Activated CD8-positive, alpha-beta memory T cell treated with anti-CD3 and anti-CD28 coated beads for 36 hours (primary cell): ENCODE results near the gene CCL2. TPM values are rescaled to one million over a fixed set of nuclear protein-coding genes. Genes with fewer than 3 reads are reported as not detected.

ENCODE experiments used
- CTCF ChIA-PET: fragments of 350-600 bp; sonication (Branson Sonifier 250); formaldehyde crosslinking; loops from one replicate; lab custom pipeline; 2021; ENCODE audit warnings: antibody characterized with exemption; lab: Charles Lee
- POLR2A ChIA-PET: fragments of 350-600 bp; sonication (Branson Sonifier 250); formaldehyde crosslinking; loops from one replicate; lab custom pipeline; 2021; ENCODE audit warnings: antibody characterized with exemption; lab: Charles Lee
- total RNA-seq, 2 experiments: library from RNA; stranded (reverse); gene quantifications; one replicate each; pipeline ENCODE4 v1.2.3, GENCODE V29; 2021

Gene CCL2
- total RNA-seq, 2 experiments from 2014 or later = not detected

DNA sequence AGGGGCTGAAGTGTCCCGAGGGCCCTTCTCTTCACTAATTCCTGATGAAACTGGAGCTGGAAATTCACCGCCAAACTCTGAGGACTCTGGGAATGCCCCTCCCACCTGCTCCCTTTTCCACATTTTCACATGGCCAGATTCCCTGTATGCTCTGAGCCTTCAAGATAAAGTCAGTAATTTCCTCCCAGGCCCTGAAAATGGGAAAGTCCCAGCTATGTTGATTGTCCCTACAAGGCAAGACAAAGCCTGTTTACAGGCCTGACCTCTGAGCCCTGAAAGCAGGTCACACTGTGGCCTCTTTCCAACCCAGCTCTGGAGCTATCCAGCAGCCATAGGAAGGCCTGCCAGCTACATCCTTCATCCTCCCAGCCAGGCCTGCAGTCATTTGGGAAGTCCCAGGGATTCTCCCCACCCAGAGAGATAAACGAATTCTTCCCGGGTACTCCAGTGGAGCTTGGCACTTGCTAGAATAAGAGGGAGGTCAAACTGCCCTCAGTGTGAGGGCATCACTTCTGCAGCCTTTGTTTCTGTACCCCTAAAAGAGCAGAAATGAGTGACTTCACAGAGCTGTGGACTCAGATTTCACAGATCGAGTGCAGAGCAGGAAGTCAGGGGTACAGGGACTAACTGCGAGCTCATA, 19.6 kb upstream of the CCL2 start:
- POLR2A ChIA-PET = no interaction called here
- CTCF ChIA-PET = no interaction called here

DNA sequence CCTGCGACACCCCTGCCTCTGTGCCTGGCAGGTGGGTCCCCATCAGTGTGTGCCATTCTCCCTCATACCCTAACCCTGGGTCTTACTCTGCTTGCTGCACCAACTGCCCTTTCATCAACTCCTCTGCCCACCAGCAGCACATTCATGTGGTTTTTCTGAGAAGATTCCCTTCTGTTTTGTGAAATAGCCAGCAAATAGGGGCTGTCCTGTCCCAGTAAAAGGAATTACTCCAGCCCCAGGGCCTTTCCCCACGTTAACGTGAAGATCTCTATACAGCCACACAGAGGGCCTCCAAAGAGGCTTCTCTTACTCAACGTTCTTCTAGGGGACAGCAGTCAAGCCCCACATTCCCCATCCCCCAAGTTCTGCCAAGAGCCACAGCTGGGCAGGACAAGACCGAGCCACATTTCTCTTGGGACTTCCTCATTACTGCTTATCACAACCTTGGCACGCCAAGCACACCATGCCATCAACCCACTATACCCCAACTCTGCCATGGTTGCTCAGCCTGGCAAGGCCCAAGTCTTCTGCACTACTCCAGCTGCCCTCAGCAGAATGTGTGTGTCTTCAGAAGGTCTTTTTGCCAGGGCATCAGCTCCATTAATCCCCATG, 18.7 kb upstream of the CCL2 start:
- ChIA-PET POLR2A (no interaction called here), CTCF (no interaction called here)

DNA sequence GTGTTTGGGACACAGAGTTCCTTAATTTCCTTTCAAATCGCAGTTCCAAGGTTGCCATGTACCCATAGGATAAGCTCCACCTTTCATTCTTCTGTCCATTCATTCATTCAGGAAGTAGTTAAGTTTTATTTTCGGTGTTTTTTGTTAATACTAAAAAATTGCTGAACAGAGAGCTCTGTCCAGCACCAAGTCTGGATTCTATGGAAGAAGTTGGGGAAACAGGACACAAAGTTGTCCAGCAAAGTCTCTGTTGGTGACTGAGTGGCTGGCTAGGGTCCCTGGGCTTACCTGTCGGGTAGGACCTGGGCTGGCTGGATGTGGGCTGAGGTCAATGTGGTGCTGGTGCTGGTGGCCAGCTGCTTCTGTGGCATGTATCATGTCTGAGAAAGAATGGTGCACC, 17.6 kb upstream of the CCL2 start:
- POLR2A ChIA-PET = no interaction called here
- CTCF ChIA-PET = no interaction called here

DNA sequence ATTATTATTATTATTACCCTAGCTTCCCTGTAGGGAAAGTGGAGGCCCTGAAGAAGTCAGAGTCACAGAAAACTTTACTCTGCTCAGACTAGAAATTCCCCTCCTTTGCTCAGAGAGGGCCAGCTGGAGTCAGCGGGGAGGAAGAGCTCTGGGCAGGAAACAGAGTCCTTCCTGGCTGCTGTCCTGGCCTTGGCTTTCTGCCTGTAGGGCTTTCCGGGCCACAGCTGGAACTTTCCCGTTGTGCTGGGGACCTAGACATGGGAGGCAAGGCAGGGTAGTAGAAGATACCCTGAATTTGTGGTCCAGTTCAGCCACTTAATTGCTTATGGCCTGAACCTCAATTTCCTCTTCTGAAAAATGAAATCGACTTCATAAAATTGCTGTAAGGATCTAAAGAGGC, 14.0 kb upstream of the CCL2 start:
- CTCF ChIA-PET = no interaction called here
- POLR2A ChIA-PET = no interaction called here

DNA sequence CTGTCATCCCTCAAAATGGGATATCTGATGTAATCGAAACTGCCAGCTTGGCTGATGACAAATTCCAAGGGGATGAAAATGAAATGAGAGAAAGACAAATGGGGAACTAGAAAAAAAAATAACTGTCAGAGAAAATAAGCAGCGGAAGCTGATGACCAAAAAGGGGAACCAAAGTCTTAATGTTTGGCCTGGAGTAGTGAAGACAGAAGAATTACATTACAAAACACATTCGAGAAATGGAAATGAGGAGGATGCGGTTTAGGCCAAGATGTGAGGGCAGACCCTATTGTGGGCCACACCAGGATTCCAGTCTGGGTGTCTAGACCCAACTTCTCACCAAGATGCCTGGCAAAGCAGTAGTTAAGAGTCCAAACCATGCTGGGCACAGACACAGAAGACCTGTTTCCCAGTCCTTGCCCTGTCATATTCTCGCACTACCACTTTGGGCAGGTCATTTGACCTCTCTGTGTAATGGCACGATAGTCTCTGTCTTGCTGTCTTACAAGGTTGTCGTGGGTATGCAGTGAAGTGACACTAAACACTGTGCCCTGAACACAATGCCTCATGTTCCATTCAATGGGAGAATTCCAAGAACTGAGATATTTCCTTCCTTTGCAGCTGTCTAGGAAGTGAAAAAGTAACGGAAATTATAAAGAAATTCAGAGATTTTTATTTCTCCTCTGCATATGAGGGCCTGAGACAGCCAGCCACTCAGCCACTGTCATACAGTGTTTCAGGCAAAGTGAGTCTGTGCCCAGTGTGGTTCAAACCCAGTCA, 12.3 kb upstream of the CCL2 start:
- ChIA-PET POLR2A (no interaction called here), CTCF (no interaction called here)

DNA sequence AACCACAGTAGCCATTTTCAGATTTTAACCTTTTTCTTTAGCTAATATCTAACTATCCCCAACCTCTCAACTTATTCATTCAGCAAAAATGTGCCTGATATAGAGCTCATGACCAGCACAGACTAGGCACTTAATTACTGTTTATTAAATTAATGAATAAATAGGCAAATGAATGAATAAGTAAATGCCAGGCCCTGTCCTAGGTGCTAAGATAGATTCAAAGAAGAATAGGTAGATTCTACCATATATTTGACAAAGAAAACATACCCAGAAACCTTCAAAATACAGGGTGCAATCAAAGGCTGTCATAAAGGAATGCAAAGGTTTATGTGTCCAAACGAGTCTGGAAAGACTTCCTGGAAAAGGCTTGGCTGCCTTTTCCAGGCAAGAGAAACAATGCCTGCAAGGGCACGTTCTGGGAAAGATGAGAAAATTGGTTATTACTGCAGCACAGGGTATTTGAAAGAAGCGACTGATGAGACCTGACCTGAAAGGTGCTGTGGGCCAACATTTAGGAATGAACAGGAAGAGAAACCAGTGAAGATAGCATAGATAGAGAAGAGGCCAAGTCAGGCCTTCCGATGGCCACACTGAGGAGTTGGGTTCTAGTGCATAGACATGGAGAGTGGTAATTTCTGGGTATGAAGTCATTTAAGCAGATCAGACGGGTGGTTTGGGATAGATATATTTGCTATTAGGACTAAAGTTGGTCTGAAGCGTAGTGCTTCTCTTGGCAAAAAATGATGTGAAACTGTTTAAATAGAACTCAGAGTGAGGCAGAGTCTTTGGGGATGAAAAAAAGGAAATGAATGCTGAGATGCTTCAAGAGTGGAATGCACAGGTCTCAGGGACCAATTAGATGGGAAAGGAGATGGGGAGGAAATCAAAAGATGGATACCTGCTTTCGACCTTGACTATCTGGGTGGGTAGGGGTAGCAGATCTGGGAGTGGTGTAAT, 11.4 kb upstream of the CCL2 start:
- ChIA-PET POLR2A (no interaction called here), CTCF (no interaction called here)

DNA sequence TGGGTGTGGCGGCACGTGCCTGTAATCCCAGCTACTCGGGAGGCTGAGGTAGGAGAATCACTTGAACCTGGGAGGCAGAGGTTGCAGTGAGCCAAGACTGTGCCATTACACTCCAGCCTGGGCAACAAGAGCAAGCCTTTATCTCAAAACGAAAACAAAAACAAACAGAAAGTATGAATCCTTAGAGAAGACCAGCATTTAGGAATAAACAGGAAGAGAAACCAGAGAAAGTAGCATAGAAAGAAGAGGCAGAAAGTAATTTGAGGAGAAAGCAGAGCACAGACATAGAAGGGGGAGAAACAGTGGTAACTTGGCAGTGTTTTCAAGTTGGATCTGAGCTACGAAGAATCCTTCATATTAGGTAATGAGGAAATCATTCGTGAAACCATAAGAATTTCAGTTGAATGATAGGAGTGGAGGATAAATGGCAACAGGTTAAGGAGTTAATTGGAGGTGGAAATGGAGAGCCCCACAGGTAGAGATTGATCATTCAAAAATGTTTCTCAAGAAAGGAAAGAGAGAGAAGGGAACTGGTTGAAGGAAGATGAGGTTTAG, 9.7 kb upstream of the CCL2 start:
- POLR2A ChIA-PET = no interaction called here
- CTCF ChIA-PET = no interaction called here

DNA sequence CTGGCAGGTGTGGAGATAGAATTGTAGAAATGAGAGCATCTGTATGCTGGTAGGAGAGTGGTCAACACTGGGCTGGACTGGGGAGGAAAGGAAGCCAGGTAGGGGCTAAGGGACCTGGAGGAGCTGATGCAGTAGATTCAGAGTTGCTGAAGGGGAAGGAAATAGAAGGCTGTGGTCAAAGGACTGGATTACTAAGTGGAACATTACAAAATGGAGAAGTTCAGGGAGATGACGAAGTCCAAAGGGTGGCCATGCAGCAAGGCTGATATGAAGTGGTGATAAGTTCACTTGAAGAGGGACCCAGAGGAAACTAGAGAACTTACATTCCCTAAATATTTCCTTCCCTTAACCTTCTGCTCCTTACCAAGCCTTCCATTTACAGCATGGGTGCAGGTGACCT, 8.6 kb upstream of the CCL2 start:
- ChIA-PET CTCF (no interaction called here), POLR2A (no interaction called here)

DNA sequence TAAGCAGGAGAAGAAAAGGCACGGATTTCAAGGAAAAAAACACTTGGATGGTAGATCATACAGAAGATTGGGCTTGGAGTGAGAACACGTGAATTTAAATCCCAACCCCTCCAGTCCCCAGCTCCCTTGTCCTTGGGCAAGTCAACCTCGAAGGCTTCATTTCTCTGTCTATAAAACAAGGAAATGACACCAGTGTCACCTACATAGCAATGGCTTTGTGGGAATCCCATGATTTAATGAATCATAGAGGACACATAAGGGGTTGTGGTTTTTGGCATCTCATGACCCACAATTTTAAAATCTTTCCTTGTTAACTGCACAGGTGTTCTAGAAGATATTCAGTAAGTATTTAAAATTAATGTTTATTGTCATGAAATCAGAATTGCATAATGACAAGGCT, 8.2 kb upstream of the CCL2 start:
- ChIA-PET CTCF (no interaction called here), POLR2A (no interaction called here)

DNA sequence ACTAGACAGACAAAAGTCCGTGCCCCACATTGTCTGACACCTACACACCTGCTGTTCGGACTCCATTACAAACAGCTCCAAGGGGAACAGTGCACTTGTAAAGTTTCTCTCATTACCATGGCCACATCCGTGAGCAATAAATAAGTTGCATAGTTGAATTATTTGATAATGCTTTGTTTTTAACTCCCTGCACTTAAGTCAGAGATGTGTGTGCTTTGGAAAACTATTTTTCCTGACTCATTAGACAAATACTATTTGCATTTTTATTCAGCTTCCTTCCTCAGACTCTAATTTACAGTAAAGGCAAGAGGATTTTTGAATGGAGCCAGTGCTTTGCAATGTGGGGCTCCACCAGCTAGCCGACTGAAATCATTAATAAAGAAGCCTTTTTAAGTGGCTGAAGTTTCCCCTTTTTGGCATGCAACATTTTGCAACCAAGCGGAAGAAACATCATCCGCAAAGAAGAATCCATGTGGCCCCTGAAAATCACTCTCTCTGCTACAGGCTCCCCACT, 6.5 kb upstream of the CCL2 start:
- ChIA-PET POLR2A (no interaction called here), CTCF (no interaction called here)

DNA sequence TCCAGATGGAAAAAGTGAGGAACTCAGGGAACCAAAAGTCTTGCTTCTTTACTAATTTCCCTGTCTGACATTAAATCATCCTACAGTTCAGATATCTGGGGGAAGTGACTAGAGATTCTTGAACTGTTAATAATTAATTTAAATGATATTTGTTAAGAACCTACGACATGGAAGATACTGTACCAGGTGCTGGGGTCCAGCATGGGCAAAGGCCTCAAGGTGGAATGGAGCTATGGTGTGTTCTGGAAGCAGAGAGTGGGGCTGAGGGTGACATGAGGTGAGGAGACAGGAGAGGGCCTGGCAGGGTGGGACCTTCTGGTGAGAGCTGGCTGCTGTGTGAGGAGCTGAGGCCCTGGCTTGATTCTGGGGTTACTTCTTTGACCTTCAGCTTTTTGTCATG, 6.0 kb upstream of the CCL2 start:
- CTCF ChIA-PET = no interaction called here
- POLR2A ChIA-PET = no interaction called here

DNA sequence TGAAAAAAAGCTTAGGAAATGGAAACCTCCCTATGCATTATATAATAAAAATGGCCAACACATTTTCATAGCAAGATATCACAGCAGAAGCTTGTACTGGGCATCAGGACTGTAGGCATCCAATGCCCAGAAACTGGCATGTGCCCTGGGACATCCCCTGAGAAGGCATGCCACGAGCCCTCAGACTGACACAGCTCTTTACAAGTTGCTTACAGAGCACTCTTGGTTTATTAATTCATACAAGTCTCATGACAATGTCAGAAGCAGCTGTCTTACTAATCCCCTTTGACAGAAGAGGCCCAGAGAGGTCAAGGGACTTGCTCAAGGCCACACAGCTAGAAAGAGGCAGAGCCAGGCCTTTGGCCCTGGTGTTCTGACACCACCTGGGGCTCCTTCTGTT, 5.6 kb upstream of the CCL2 start:
- CTCF ChIA-PET = no interaction called here

DNA sequence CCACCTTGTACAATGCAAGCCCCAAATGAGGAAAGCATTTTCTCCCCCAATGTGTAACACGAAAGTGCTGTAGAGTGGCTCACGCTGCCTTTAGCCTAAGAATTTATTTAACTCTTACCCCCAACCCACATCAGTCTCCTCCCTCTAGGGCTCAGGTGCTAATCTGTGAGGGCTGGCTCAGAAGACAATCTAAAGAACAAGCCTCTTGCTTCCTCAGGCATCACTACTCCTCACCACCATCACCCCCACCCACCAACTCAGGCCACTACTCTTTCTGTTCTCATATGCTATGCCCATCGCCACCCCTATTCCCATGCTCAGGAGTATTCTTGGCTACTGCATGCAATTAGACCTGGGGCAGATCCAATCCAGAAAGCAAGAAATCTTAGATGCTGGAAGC, 3.9 kb upstream of the CCL2 start:
- ChIA-PET CTCF (interaction anchor here (1.1 kb wide), 1 partner anchor 110 kb away, joined by 3 read pairs; no protein-coding TSS in a partner anchor), POLR2A (no interaction called here)

More for the DNA sequence above, 5.6 kb upstream of the CCL2 start:
- POLR2A ChIA-PET = no interaction called here

DNA sequence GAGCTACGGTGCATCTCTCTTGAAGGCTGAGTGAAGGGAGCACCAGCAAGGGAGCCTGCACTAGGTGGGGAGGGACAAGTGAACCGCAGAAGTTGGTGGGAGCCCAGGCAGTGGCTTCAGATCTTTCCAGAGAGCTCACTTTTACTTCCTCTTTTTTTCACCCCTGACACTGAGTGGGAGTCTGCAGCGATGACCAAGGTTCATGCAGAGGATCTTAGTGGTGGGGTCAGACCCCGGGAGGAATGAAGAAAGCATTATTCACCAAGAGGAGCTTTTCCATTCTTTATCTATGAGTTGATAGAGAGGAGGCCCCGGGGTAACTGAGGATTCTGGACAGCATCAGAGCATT, 3.0 kb upstream of the CCL2 start:
- CTCF ChIA-PET = interaction anchor here (1.1 kb wide), 1 partner anchor 109 kb away, joined by 3 read pairs; no protein-coding TSS in a partner anchor
- POLR2A ChIA-PET = no interaction called here

DNA sequence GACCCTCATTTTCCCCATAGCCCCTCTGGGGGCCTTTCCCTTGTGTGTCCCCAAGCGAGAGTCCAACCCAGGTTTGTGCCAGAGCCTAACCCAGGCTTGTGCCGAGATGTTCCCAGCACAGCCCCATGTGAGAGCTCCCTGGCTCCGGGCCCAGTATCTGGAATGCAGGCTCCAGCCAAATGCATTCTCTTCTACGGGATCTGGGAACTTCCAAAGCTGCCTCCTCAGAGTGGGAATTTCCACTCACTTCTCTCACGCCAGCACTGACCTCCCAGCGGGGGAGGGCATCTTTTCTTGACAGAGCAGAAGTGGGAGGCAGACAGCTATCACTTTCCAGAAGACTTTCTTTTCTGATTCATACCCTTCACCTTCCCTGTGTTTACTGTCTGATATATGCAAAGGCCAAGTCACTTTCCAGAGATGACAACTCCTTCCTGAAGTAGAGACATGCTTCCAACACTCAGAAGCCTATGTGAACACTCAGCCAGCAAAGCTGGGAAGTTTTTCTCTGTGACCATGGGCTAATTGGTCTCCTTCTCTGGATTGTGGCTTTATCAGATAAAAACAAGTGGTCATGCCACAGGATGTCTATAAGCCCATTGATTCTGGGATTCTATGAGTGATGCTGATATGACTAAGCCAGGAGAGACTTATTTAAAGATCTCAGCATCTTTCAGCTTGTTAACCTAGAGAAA, 2.5 kb upstream of the CCL2 start:
- CTCF ChIA-PET = interaction anchor here (1.1 kb wide), 1 partner anchor 109 kb away, joined by 3 read pairs; no protein-coding TSS in a partner anchor
- POLR2A ChIA-PET = no interaction called here

DNA sequence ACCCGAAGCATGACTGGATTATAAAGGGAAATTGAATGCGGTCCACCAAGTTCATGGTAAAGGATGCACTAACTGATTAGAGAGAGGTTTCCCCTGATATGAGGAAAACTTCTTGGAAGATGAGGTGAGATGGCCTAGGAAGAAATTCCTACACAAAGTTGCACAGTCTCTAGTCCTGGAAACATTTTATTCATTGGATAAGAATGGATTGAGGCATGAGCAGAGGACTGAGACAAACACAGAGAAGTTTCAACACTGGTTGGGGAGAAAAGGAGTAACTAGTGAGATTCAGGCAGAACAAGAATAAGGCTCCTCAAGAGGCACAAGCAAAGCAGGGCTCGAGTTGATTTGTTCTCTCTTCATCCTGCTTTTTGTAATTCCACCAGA, 2.0 kb upstream of the CCL2 start:
- ChIA-PET CTCF (no interaction called here), POLR2A (no interaction called here)

DNA sequence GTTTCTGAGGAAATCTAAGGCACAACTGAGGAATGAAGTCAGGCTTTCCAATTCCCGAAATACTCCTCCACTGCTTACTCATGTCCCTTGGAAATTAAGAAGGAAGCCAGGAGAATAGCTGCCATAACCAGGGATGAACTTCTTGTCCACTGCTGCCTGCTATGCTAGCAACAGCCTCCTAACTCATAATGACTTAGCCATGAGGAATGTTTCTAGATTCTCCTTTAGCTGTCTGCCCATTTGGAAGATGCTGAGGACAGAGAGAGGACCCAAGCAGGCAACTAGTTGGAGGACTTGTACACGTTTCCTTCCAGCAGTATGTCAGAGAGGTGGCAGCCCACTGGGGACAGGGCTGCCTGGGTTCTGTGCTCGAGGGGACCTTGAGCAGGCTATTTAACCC, 939 bp upstream of the CCL2 start:
- CTCF ChIA-PET = no interaction called here
- POLR2A ChIA-PET = no interaction called here

DNA sequence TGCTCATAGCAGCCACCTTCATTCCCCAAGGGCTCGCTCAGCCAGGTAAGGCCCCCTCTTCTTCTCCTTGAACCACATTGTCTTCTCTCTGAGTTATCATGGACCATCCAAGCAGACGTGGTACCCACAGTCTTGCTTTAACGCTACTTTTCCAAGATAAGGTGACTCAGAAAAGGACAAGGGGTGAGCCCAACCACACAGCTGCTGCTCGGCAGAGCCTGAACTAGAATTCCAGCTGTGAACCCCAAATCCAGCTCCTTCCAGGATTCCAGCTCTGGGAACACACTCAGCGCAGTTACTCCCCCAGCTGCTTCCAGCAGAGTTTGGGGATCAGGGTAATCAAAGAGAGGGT, 272 bp downstream of the CCL2 start:
- CTCF ChIA-PET = interaction anchor here (0.6 to 1.1 kb wide), 2 partner anchors 23 to 106 kb away, joined by 3 to 4 read pairs; no protein-coding TSS in a partner anchor

DNA sequence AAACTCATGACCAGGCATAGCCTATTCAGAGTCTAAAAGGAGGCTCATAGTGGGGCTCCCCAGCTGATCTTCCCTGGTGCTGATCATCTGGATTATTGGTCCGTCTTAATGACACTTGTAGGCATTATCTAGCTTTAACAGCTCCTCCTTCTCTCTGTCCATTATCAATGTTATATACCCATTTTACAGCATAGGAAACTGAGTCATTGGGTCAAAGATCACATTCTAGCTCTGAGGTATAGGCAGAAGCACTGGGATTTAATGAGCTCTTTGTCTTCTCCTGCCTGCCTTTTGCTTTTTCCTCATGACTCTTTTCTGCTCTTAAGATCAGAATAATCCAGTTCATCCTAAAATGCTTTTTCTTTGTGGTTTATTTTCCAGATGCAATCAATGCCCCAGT, 756 bp downstream of the CCL2 start:
- POLR2A ChIA-PET = no interaction called here
- CTCF ChIA-PET = interaction anchor here (0.6 to 1.1 kb wide), 2 partner anchors 24 to 106 kb away, joined by 3 to 4 read pairs; no protein-coding TSS in a partner anchor

More for the DNA sequence above, 272 bp downstream of the CCL2 start:
- POLR2A ChIA-PET = no interaction called here
